ENCODE results near the gene GDPD5.

GDPD5 gene

DNA sequence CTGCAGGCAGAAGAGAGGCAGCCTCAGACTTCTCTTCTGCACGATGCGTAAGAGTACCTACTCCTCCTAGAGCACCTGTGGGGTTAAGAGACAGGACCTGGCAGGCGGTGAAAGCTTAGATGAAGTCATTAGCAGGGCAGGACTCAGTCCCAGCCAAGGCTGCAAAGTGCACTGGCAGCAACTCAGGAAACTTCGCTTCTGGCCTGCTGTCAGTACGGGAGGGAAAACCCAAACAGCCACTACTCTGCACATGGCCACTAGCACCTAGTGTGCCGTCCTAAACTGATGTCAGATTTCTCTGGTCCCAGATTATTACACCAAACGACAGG, 84.0 kb downstream of the GDPD5 start:
- DNase-seq = no peak

DNA sequence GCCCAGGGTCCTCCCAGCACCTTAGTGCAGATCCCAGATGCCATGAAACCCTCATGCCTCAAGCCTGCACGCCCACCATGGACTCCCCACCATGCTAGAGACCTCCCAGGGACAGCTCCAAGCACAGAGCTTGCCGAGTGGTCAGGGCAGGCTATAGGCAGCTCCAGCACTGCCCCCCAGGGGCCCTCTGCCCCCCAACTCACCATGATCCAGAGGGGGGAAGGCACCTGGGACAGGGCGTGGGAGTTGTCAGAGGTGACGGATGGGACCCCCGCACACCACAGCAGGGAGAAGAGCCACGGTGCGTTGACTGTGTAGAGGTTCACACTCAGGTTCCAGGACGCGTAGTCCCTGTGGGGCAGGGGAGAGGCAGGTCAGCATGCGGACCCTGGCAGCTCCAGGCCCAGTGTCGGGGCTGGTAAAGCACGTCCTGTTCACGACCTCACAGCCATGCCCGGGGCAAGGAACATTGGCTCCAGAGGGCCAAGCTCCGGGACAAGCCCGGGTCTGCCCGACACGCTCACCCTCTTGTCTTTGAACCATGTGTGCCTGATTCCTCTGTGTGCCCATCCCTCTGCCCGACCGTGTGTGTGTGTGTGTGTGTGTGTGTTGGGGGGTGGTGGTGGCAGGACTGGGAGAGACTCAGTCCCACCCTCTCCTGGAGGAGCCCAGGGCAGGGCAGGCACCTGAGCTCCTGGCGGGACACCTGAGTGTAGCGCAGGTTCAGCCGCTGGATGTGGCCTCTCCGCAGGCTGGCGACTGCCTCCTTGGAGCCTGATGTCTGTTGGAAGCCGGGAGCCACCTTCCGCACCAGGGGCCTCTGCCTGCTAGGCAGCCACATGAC, 84.6 kb downstream of the GDPD5 start:
- DNase-seq = no peak

DNA sequence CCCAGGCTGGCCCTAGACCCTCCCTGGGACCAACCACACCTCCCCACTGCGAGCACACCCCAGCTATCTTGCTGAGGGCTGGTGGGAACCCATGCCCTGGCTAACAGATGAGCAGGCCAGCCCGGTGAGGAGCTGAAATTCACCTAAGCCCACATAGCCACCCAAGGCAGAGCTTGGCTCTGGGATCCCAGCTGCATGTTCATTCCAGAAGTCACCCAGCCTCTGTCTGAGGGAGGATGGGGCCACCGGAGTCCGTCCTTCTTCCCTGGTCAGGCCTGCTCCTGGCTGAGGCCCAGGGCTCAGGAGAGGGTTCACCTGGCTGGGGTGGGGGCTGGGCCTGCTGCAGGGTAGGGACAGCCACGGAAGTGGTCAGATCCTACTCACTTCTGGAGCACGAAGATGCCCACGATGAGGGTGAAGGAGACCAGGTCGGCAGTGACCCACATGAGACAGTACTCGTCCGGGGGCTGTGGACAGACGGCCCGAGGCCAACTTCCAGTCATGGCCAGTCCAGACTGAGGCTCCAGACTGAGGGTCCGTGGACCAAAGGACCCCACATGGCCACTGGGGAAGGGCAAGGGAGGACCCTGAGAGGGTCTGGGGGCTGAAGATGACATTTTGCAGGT, 86.1 kb downstream of the GDPD5 start:
- no peak for DNase-seq

GRCh38 chr11:75439026-75439425, 86.7 kb downstream of the GDPD5 start:
- DNase-seq = no peak

DNA sequence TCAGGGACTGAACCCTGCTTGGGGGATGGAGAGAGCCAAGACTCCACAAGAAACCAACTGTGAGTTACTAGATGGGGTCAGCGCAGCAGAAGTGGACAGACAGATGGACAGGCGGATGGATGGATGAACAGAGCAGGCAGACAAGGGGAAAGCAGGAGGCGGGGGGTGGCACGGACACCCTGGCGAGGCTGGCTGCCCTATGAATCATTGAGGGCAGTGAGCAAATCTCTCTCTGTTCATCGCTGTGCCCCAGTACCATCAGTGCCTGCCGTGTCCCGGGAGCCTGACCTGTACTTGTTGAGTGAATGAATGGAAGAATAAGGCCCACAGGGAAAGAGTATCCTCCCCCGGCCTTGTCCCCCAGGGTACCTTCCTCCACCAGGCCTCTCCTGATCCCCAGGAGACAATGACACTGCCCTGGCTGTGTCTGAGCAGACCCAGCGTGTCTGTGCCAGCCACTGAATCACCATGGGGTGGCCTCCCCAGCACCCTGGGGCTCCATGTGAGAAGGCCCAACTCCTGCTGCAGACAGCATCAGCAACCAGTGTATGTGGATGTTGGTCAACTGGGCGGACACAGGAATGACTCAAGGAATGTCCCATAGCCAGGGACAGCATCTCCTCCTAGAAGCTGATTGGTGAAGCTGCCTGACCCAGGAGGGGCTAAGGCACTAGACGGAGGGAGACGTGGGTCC, 87.6 kb downstream of the GDPD5 start:
- no peak for DNase-seq

- no peak for DNase-seq
These were observed 88.9 kb downstream of the GDPD5 start for GRCh38 chr11:75436806-75437205.

DNA sequence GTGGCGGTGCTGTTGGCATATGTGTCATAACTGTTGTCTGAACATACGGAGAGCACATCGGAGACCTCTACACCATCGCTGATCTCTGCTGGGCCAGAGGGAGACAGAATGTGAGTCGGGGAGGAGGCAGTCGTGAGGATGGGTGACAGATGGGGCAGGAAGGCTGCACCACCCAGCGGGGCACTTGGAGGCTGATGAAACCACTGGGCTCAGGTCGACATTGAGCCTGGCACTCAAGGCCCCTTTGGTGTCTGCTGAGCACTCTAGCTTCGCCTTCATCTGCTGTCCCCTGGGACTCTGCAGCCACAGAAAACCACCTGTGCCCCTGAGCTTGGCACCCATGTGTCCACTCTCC, 90.2 kb downstream of the GDPD5 start:
- no peak for DNase-seq

GRCh38 chr11:75434886-75435570, 90.7 kb downstream of the GDPD5 start:
- no peak for DNase-seq

DNA sequence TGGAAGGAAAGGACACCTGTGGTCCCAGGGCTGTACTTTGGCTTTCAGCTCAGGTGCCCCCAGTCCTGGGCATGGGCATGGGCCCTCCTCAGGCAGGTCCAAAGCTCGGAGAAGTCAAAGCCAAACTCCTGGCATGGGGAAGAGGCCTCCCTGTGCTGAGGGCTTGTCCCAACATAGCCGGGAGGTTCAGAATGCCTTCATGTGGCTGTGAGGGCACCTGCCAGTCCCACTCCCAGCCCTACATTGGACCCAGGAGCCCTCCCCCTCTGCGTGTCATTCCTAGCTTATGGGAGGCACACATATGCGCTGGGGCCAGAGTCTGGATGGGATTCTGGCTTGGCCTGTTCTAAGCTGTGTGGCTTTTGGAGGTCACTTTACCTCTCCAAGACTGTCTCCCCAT, 91.7 kb downstream of the GDPD5 start:
- no peak for DNase-seq

GRCh38 chr11:75433443-75433842, 92.3 kb downstream of the GDPD5 start:
- no peak for DNase-seq

DNA sequence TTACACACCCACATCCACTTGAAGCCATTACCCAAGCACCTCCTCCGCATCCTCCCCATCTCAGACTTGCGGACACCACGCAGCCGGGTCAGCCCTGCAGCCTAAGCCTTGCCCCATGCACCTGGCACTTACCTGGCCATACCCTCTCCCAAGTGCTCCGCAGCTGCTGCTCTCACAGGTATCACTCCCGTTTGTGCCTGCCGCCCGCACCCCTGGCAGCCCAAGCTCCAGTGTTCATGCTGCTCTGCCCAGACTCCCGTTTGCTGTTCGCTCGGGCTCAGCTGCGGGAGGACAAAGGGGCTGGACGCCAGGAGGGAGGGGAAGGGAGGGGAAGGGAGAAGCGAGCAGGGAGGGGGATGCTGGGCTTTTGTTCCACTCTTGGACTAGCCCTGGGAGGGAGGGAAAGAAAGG, 92.8 kb downstream of the GDPD5 start, which contains the start of gene KLHL35:
KLHL35 (minus strand) TSS at position 293 of the 411 bp plus-strand sequence. CDS start 2,574 bp downstream, outside the sequence.
- DNase-seq = no peak

DNA sequence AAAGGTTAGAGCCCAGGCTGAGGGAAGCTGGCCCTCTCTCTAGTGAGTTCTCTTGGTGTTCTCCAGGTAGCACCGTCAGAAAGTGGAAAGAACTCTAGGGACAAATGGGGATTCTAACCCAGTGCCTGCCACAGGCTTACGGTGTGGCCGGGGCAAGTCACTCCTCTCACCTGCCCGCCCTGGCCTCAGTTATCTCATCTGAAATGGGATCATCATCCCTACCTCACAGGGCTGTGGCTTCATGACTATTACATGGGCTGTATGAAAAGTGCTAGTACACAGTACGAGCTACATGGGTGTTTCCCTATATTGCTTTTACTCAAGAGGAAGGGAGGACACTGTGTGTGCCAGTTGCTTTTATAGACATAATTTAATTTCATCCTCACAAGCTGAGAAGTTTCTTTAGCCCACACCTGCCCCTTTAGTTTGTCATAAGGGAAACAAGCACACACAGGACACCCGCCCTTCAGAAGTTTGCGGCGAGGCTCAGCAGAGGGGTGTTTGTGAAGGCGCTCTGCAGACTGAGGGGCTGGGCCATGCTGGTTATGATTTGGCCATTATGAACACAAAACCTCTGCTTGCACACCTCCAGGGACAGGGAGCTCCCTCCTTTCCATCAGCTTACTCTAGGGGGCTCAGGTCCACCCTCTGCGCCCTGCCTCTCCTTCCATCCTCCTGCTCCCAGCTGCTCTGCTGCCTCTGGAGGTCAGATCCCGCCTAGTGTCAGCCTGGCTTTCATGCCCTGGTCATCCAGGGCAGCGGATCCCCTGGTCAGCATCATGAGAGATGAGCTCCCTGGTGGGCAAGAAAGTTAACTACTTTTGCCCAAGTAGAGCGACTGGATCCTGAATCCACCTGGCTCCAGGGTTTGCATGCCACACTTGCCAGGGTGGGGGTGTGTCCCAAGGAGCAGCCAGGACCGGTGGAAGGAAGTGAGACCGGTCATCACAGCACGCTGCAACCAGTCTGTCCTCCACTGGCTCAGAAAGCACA, 93.9 kb downstream of the GDPD5 start:
- no peak for DNase-seq

DNA sequence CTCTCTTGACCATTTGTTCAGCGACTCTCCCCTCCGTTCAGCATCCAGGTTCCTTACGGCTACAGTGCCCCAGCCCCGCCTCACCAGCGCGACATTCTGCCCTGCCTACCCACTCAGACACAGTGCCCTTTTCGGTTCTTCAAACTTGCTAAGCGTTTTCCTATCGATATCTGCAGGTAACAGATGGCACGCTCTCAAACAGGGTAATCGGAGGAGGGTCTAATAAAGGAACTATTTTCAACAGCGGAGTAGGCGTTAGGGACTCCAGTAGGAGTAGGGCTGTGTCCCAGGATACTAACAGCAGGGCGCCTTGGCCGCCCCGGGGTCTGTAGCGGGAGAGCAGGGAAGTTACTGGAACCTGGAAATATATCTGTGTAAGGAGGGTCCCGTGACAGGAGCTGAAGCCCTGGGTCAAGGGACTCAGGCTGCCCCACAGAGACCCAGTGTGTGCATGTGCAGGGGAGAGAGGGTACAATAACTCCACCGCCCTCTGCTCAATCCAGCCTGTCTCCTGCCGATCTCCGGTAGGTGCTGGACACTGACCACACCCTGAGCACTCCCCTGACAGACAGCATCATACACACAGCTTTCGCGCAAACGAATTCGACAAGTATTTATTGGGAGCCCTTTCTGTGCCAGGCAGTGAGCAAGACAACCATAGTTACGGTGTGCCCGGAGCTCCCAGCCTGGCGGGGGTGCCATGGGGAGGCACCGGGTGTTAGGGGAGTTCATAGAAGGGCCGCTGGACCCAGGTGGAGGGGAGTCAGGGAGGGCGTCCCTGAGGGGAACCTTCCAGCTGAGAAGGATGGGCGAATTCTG, 94.8 kb downstream of the GDPD5 start:
- DNase-seq = no peak

DNA sequence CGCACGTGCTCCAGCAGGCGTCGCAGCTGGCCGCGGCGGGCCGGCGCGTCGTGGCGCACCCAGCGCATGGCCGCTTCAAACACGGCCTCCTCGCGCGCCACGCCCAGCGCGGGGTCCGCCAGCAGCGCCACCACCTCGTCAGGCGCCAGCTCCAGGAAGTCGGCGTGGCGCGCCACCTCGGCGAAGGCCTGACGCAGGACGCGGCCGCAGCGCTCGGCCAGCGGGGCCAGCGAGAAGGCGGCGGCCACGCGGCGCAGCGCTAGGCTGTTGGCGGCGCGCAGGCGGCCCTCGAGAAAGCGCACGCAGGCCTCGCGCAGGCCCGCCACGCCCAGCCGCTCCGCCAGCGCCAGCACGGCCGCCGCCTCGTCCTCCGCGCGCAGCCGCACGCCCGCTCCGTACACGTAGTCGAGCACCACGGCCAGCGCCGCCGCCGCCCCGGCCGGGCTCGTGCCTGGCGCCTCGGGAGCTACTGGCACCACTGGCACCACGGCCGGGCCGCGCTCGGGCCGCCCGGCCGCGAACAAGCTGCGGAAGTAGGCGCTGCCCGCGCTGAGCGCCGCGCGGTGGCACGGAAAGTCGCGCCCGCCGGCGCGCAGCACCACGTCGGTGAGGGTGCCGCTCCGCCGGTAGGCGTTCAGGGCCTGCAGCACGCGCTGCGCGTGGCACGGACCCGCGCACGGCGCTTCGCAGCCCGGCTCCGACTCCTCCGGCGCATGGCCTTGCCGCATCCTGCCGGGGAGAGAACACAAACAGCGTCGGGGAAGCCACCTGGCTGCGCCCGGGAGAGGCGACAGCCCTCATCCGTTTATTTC, 95.6 kb downstream of the GDPD5 start:
- peak; percentile 85 for DNase-seq

- DNase-seq = no peak
These were observed 96.2 kb downstream of the GDPD5 start for GRCh38 chr11:75429641-75429901.

DNA sequence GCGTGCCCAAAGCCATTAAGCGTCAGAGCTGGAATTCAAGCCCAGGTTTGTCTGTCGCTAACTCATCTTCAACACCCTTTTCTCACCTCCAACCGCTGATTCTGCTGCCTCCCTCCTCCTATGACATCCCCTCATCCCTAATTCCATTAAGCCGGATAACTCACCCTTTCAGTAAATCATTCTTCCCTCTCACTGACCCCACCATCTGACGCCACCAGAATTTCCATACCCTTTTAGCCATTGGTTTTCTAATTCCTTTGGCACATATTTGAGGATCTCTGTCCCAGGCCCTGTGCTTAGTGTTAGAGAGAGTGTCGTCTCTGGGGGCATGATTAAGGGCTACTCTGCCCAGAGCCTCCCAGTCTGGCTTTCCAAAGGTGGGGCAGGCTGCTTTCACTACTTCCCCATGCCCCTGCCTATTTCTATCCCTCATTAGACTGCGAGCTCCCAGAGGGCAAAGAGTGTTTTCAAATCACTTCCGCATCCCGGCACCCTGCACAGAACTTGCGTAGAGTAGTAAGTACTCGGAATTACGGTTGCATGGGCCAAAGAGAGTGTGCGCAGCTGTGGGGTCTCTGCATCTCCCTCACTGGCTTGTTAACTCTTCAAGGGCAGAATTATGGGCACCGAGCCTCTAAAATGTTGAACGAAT, 96.6 kb downstream of the GDPD5 start:
- no peak for DNase-seq

DNA sequence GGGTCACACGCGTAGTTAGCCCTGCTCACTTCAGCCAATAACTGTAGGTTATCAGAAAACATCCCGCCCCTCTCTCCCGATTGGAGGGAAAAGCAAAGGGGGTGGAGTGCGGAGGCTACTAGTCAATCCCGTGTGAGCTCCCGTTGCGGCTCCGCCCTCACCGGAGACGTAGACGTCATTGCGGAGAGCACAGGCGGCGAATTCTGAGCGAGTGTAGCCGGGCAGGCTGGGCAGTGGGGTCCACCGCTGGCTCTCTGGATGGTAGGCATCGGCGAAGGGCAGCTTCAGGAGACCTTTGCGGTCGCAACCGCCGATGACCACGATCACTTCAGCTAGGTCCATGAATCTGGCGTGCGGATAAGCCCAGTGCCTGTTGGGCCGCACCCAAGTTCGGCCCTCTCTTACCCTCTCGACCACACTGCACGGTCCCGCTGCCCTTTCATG, 97.4 kb downstream of the GDPD5 start:
- peak; percentile 97 for DNase-seq

DNA sequence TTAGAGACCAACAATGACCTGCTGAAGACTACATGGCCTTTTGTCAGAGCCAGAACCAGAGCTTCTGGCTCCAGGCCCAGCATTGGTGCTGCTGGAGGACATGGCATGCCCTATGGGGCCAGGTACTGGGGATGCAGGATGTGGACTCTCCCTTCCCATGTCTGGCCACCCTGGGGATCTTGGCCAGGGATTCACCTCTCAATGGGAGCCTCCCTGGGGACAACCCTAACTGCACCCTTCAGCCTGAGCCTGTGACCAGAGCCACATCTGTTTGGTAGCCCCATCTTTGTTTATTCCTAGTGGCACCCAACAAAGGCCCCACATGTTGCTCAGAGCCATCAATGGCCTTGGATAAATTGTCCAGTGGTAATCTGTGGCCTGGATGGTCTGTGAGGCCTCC, 98.6 kb downstream of the GDPD5 start:
- DNase-seq = no peak

- no peak for DNase-seq
These were observed 99.0 kb downstream of the GDPD5 start for GRCh38 chr11:75426720-75427086.

DNA sequence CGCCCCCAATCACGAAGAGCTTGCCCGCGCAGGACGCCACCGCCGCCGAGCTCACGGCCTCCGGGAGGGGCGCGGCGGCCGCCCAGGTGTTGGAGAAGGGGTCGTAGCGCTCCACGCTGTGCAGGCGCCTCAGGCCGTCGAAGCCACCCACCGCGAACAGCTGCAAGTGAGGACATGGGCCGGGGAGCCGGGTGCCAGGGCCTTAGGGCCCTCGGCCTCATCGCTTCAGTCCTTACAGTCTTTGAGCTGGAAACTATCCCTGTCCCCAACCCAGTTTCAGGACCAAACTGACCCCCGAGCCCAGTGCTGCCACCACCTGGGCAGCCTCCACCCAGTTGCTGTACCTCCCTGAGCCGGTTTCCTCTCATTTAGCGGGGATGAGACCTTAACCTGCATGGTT, 100.3 kb downstream of the GDPD5 start:
- no peak for DNase-seq
